T-helper 2 cell treated with Interferon-gamma antibody and Interleukin-4, amounts not matched to agents 5 μg/mL and 100 μg/mL, for 36 hours (primary cell): ENCODE results near the gene JAKMIP2.
"Not testable (repeated sequence)": the region's sequence is repeated elsewhere in the genome, so short reads cannot be mapped to it uniquely, and the experiment has no call there.

Source experiments
- DNase-seq: peaks from one replicate; pipeline ENCODE4 v3.0.0; 2021; ENCODE audit warnings: low spot score
- H3K27ac Mint-ChIP-seq: one replicate; pipeline ENCODE4 v1.8.0; 2021; ENCODE audit warnings: mild to moderate bottlenecking, mixed read lengths
- H3K27me3 Mint-ChIP-seq: one replicate; pipeline ENCODE4 v1.8.0; 2021; ENCODE audit warnings: low read depth, mixed read lengths
- H3K36me3 Mint-ChIP-seq: one replicate; pipeline ENCODE4 v1.8.0; 2021; ENCODE audit warnings: low read depth, mixed read lengths
- H3K4me1 Mint-ChIP-seq: one replicate; pipeline ENCODE4 v1.8.0; 2021; ENCODE audit warnings: low read depth, mixed read lengths
- H3K4me3 Mint-ChIP-seq: one replicate; pipeline ENCODE4 v1.8.0; 2022; ENCODE audit warnings: mild to moderate bottlenecking, moderate library complexity, mixed read lengths
- H3K9me3 Mint-ChIP-seq: one replicate; pipeline ENCODE4 v1.8.0; 2021; ENCODE audit warnings: mixed read lengths

JAKMIP2 gene

DNA sequence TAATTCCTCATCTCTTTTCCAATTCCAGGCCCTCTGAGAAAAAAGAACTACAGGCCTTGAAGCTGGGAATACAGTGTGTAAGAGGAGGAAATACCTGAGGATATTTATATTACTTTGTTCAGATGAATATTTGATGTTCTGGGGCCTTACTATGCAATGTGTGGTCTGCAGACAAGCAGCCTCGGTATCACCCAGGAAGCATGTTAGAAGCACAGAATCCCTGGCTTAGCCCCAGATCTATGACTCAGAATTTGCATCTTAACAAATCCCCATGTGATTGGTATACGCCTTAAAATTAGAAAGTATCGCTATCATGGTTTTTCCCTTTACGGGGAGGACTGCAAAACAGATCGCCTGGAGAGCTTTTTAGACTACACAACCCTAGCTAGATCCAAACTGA is 121.0 kb downstream of the JAKMIP2 start:
- H3K4me3 Mint-ChIP-seq, result no peak overlapping the region
- DNase-seq, result no peak
- H3K27me3 Mint-ChIP-seq, result no peaks in the 10 kb centered on the region
- no peak overlapping the region for H3K27ac Mint-ChIP-seq
- H3K36me3 Mint-ChIP-seq, result peaks cover 16% of the 10 kb centered on the region
- peaks cover 7% of the 10 kb centered on the region for H3K9me3 Mint-ChIP-seq
- H3K4me1 Mint-ChIP-seq, result no peaks in the 10 kb centered on the region

DNA sequence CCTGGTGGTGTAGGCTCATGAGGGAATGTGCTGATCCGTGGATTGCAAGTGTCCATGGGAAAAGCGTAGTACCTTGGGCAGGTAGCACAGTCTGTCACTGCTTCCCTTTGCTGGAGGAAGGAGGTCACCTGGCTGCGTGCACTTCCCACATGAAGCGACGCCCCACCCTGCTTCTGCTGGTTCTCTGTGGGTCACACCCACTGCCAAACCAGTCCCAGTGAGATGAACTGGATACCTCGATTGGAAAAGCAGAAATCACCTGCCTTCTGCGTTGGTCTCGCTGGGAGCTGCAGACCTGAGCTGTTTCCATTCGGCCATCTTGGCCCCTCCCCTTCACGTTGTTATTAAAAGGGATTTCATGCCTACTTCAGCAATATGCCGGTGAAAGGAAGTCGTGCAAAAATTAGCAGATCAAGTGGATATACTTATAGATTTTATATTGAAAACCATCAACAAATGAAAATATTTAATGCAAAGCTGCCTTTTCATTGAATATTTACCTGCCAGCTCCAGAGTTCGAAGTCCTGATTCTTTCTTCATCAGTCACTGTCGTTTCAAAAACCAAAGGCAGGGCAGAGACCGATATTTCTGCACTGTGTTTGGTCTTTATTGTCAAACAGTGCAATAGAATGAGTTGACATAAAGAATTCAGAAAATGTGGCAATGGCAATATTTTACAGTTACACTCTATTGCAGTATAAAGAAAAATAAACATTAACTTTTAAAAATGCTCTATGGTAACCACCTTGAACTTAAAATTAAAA is 123.2 kb downstream of the JAKMIP2 start:
- no peak overlapping the region for H3K27ac Mint-ChIP-seq
- peaks cover 16% of the 10 kb centered on the region for H3K36me3 Mint-ChIP-seq

DNA sequence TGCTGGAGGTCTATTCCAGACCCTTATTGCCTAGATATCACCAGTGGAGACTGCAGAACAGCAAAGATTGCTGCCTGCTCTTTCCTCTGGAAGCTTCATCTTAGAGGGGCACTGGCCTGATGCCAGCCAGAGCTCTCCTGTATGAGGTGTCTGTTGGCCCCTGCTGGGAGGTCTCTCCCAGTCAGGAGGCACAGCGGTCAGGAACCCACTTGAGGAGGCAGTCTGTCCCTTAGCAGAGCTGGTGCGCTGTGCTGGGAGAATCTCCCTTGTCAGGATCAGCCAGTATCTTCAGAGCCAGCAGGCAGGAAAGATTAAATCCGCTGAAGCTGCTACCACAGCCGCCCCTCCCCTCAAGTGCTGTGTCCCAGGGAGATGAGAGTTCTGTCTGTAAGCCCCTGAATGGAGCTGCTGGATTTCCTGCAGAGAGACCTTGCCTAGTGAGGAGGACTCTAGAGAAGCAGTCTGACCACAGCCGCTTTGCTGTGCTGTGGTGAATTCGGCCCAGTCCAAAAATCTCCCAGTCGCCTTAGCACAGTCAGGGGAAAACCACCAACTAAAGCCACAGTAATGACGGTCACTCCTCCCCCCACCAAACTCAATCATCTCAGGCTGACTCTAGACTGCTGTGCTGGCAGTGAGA is 124.1 kb downstream of the JAKMIP2 start:
- Mint-ChIP-seq H3K4me3 (no peak overlapping the region), H3K9me3 (peaks cover 17% of the 10 kb centered on the region), H3K27me3 (no peaks in the 10 kb centered on the region), H3K27ac (no peak overlapping the region), H3K36me3 (peaks cover 16% of the 10 kb centered on the region), H3K4me1 (no peaks in the 10 kb centered on the region)
- no peak for DNase-seq

More for the DNA sequence above, 123.2 kb downstream of the JAKMIP2 start:
- Mint-ChIP-seq H3K9me3 (peaks cover 15% of the 10 kb centered on the region), H3K4me1 (no peaks in the 10 kb centered on the region), H3K4me3 (no peak overlapping the region), H3K27me3 (no peaks in the 10 kb centered on the region)
- no peak for DNase-seq

DNA sequence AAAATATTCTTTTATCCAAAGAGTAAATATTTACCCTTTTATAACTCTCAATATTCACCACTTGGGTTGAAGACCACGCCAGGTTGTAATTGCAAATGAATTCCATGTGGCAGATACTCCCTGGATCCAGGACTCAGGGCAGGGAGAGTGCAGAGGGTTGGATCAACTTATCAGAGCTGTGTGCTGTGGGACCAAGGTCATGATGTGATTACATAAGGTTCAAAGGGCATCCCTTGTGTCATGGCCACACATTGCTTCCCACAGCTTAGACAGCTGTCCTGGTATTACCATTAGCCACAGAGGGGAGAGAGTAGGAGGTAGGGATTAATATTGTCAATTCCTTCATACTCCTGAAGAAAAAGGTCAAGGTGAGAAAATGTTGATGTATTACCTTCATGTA is 133.9 kb downstream of the JAKMIP2 start:
- Mint-ChIP-seq H3K27me3 (no peaks in the 10 kb centered on the region), H3K4me1 (no peaks in the 10 kb centered on the region), H3K27ac (no peak overlapping the region), H3K4me3 (no peak overlapping the region), H3K9me3 (no peaks in the 10 kb centered on the region), H3K36me3 (no peaks in the 10 kb centered on the region)
- no peak for DNase-seq

DNA sequence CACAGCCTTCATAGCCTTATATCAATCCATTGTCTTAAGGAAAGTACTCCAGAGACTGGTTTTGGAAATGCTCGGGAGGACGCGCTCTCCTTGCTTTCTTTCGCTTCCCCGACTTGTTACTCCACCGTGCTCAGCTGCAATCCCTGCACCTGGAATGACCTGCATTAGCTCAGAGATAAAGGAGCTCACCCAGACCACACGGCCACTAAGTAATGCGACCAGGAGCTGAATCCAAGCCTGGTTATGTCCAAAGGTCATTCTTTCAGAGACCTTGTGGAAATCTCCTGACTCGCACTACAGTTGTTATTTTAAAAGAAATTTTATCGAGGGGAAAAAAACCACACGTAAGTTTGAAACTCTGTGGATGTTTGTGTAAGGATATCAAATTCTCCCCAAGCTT is 137.3 kb downstream of the JAKMIP2 start:
- no peaks in the 10 kb centered on the region for H3K4me1 Mint-ChIP-seq

DNA sequence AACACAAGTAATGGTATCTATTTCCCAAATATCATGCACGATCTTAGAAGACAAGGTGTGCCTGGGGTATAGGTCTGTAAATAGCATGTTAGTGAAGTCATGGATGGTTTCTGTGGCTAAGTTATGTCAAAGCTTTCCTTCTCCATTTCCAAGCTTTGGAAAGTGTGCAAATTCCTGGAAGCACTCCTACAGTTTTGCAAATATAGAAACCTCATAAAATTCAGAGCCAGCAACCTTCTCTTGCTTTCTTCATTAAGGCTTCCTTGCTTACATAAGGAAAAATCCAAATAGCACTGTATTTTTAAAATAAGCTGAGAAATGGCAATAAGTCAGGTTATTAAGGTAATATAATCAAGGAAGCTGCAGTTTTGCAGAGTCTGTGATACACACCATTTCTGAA is 138.1 kb downstream of the JAKMIP2 start:
- Mint-ChIP-seq H3K4me3 (no peak overlapping the region), H3K9me3 (no peaks in the 10 kb centered on the region), H3K27me3 (no peaks in the 10 kb centered on the region), H3K36me3 (no peaks in the 10 kb centered on the region), H3K4me1 (no peaks in the 10 kb centered on the region), H3K27ac (no peak overlapping the region)
- DNase-seq, result no peak

More for the DNA sequence above, 137.3 kb downstream of the JAKMIP2 start:
- Mint-ChIP-seq H3K27me3 (no peaks in the 10 kb centered on the region), H3K36me3 (no peaks in the 10 kb centered on the region), H3K27ac (no peak overlapping the region), H3K9me3 (no peaks in the 10 kb centered on the region), H3K4me3 (no peak overlapping the region)
- no peak for DNase-seq

DNA sequence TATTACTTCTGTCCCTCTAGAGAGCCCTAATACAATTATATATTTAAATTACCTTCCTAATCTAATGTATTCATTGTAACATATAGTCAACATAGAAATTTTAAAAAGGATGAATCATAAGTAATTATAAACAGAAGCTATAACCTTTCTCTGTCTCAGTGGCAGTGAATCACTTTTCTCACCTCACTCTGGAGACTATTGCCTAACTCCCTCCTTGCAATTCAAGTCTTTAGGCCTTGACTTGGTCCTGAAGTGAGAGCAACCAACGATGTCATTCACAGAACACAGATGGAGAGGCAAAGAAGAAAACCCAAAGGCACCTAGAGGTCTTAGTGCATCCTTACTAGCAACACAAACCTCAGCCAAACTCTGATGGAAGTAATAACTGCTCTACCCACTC is 139.4 kb downstream of the JAKMIP2 start:
- H3K36me3 Mint-ChIP-seq, result no peaks in the 10 kb centered on the region
- no peaks in the 10 kb centered on the region for H3K4me1 Mint-ChIP-seq
- H3K27me3 Mint-ChIP-seq, result no peaks in the 10 kb centered on the region
- H3K4me3 Mint-ChIP-seq, result no peak overlapping the region
- H3K27ac Mint-ChIP-seq, result no peak overlapping the region
- no peaks in the 10 kb centered on the region for H3K9me3 Mint-ChIP-seq
- no peak for DNase-seq

DNA sequence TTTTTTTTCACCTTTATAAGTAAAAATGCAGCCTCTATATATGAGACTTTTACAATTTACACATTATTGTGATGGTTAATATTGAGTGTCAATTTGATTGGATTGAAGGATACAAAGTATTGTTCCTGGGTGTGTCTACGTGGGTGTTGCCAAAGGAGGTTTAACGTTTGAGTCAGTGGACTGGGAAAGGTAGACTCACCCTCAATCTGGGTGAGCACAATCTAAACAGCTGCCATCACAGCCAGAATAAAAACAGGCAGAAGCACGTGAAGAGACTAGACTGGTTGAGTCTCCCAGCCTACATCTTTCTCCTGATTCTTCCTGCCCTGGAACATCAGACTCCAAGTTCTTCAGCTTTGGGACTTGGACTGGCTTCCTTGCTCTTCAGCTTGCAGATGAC is 139.9 kb downstream of the JAKMIP2 start:
- Mint-ChIP-seq H3K27ac (no peak overlapping the region), H3K4me1 (no peaks in the 10 kb centered on the region), H3K4me3 (no peak overlapping the region), H3K9me3 (no peaks in the 10 kb centered on the region), H3K36me3 (no peaks in the 10 kb centered on the region), H3K27me3 (no peaks in the 10 kb centered on the region)
- no peak for DNase-seq

DNA sequence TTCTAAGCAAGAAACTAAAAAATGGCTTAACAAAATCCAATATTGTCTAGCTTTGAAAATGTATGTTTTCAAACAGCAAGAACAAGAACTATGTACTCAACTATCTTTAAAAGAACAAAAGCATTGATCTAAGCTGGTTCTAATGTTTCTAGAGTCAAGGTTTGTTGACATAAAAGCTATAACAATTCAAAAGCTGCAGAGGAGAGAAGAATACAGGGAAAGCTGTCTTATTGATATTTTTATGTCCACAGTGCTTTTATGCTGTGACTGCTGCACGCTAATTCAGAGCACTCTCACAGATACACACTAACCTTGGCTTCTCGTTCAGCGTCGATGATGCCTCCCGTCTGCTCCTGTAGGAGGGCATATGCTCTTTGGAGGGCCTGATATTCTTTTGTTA is 143.2 kb downstream of the JAKMIP2 start:
- Mint-ChIP-seq H3K27ac (no peak overlapping the region), H3K9me3 (no peaks in the 10 kb centered on the region), H3K4me1 (no peaks in the 10 kb centered on the region), H3K4me3 (no peak overlapping the region), H3K36me3 (no peaks in the 10 kb centered on the region), H3K27me3 (no peaks in the 10 kb centered on the region)
- no peak for DNase-seq

DNA sequence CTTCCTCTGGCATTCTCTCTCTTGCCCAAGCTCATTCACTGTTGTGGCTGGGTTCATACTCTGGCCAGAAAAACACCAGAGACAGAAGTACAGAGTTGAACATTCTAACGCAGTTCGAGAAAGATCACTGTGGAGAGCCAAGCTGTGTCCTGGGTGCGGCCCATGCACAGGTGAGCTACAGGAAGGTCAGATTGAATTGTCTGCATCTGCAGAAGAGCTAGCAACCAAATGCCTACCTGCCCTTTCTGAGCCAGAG is 145.9 kb downstream of the JAKMIP2 start:
- Mint-ChIP-seq H3K9me3 (no peaks in the 10 kb centered on the region), H3K4me3 (no peak overlapping the region), H3K36me3 (no peaks in the 10 kb centered on the region)

DNA sequence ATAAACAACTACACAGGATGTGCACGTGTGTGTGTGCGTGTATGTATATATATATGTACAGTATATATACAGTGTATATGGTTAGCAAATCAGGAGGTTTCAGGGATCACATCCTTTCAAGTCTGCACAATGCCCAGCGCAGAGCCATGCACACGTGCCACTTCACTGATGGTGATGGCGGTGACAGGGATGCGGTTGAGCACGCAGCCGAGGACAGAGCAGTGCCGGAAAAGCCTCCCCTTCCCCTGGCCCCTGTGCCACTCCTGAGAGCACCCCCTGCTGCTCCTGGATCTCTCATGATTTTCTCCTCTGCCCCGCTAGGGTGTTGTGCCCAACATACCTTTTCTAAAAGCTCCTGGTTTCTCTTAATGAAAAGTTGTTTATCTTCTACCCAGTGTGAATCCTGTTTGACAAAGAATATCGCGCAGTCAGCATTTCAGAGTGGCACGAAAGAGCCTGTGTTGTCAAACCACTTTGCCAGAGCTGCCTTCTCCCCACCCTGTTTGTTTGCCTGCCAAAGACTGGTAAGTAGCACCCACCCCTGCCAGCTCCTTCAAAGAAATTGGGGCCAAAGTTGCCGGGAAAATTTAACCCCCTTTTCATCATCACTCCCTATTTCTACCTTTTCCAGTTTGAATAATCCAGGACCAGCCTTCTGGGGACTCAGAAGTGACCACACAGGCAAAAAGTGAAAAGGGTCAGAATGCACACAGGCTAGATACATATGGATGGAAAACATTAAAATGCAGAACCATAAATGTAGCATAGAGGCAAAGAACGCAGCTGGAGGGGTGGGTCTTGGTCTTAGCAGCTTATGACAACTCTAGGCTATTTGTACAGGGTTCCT is 146.4 kb downstream of the JAKMIP2 start:
- Mint-ChIP-seq H3K27me3 (no peaks in the 10 kb centered on the region), H3K36me3 (peaks cover 2% of the 10 kb centered on the region), H3K4me1 (no peaks in the 10 kb centered on the region), H3K9me3 (no peaks in the 10 kb centered on the region), H3K4me3 (no peak overlapping the region), H3K27ac (no peak overlapping the region)
- no peak for DNase-seq

More for the DNA sequence above, 145.9 kb downstream of the JAKMIP2 start:
- no peaks in the 10 kb centered on the region for H3K4me1 Mint-ChIP-seq
- DNase-seq, result no peak
- H3K27ac Mint-ChIP-seq, result no peak overlapping the region
- no peaks in the 10 kb centered on the region for H3K27me3 Mint-ChIP-seq

DNA sequence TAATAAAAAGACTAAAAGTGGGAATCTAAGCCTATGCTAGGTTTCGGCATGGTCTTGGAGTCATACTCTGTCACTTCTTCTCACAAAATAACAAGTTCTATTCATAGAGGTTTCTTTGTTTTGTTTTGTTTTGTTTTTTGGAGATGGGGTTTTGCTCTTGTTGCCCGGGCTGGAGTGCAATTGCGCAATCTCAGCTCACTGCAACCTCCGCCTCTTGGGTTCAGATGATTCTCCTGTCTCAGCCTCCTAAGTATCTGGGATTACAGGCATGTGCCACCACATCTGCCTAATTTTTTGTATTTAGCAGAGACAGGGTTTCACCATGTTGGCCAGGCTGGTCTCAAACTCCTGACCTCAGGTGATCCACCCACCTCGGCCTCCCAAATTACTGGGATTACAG is 147.1 kb downstream of the JAKMIP2 start:
- H3K27me3 Mint-ChIP-seq, H3K9me3 Mint-ChIP-seq, H3K27ac Mint-ChIP-seq, H3K36me3 Mint-ChIP-seq, H3K4me3 Mint-ChIP-seq, DNase-seq, H3K4me1 Mint-ChIP-seq: not testable (repeated sequence)

DNA sequence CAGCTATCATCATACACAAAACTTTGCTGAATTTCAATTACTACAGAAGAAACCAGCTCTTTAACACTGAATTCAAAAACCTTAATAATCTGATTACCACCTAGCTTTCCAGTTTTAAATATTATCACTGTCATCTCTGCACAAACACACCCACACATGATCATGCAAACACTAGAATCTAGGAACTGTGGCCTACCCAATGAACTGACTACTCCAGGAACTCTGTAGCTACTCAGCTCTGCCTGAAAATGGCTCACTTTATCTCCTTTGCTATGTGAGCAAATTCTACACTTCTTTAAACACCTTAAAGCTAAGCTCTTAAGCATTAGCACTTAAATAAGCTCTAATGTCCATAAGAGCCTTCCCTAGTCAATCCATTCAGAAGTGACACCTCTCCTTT is 149.4 kb downstream of the JAKMIP2 start:
- Mint-ChIP-seq H3K9me3 (no peaks in the 10 kb centered on the region), H3K27me3 (no peaks in the 10 kb centered on the region), H3K4me1 (no peaks in the 10 kb centered on the region), H3K4me3 (no peak overlapping the region), H3K27ac (no peak overlapping the region), H3K36me3 (peaks cover 5% of the 10 kb centered on the region)
- no peak for DNase-seq

DNA sequence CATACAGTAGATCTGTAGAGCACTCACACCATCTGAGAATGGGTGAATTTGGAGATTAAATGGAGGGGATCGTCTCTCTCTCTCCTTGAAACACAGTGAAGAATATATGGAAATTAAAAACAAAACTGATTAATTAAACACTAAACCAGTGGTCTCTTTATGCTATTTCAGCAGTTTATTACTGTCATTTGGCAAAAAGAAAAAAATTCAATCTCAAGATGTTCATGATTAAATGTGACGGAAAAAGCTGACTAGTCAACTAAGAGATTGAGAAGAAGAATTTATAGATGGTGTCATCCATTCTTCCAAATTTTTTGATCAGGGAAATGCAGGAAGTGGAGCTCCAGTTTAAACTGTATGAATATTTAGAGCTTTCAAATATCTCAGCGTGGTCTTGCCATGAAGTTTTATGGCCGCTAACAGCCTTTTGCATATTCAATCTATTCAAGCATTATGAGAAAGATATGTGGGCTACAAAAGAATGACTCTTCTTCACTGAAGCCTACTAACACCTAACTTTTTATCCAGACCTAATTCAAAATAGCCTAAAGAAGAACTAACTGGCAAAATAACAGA is 151.0 kb downstream of the JAKMIP2 start:
- Mint-ChIP-seq H3K9me3 (no peaks in the 10 kb centered on the region), H3K36me3 (peaks cover 8% of the 10 kb centered on the region), H3K4me3 (no peak overlapping the region), H3K27me3 (no peaks in the 10 kb centered on the region), H3K4me1 (no peaks in the 10 kb centered on the region), H3K27ac (no peak overlapping the region)
- DNase-seq, result no peak
